Progenitor cell of endocrine pancreas (in vitro differentiated cells): ENCODE measurements around the gene KIF7. TPM values are rescaled to one million over a fixed set of nuclear protein-coding genes. Genes with fewer than 3 reads are reported as not detected.
A peak's percentile ranks its signal among the peaks of the same experiment; 100 is the strongest.

ENCODE experiments used
- DNase-seq: peaks from one replicate; pipeline ENCODE4 v3.0.0; 2021; ENCODE audit warnings: low spot score; ENCODE audit not compliant: unreplicated experiment
- H3K27ac Mint-ChIP-seq: 2 replicates; pipeline ENCODE4 v1.8.0; 2021; ENCODE audit warnings: mild to moderate bottlenecking, moderate library complexity, mixed read lengths
- H3K27me3 Mint-ChIP-seq: 2 replicates; pipeline ENCODE4 v1.8.0; 2021; ENCODE audit warnings: mixed read lengths
- H3K36me3 Mint-ChIP-seq: 2 replicates; pipeline ENCODE4 v1.8.0; 2022; ENCODE audit warnings: mixed read lengths; ENCODE audit not compliant: insufficient read depth
- H3K4me1 Mint-ChIP-seq: 2 replicates; pipeline ENCODE4 v1.8.0; 2021; ENCODE audit warnings: low read depth, mixed read lengths
- H3K4me3 Mint-ChIP-seq: 2 replicates; pipeline ENCODE4 v1.8.0; 2021; ENCODE audit warnings: low read depth, mild to moderate bottlenecking, moderate library complexity, mixed read lengths
- H3K9me3 Mint-ChIP-seq: 2 replicates; pipeline ENCODE4 v1.8.0; 2021; ENCODE audit warnings: low read depth, mixed read lengths
- CTCF ChIP-seq: fragments of 200-600 bp; sonication (generic); IDR thresholded peaks from one replicate; pipeline ENCODE4 v1.5.0; 2021; ENCODE audit warnings: antibody characterized with exemption, mild to moderate bottlenecking; ENCODE audit not compliant: unreplicated experiment
- total RNA-seq: library from RNA; stranded (reverse); gene quantifications from 2 replicates; pipeline ENCODE4 v1.2.1, GENCODE V29; 2021

The KIF7 gene
- total RNA-seq, 1 donor from 2014 or later = 22.8 TPM

- Mint-ChIP-seq H3K36me3 (peaks cover 6% of the 10 kb centered on the region), H3K4me1 (peaks cover 6% of the 10 kb centered on the region), H3K9me3 (no peaks in the 10 kb centered on the region), H3K4me3 (peak overlapping the region; percentile 38), H3K27ac (no peak overlapping the region), H3K27me3 (peaks cover 3% of the 10 kb centered on the region)
- no peak for TF ChIP-seq CTCF
- DNase-seq = no peak
These were observed 1.7 kb downstream of the KIF7 start for GRCh38 chr15:89653578-89653977.

GRCh38 chr15:89652666-89653065 lies 2.6 kb downstream of the KIF7 start:
- no peak overlapping the region for H3K27ac Mint-ChIP-seq
- H3K4me1 Mint-ChIP-seq = peaks cover 6% of the 10 kb centered on the region
- peaks cover 3% of the 10 kb centered on the region for H3K27me3 Mint-ChIP-seq
- TF ChIP-seq CTCF = no peak
- no peak overlapping the region for H3K4me3 Mint-ChIP-seq
- no peaks in the 10 kb centered on the region for H3K9me3 Mint-ChIP-seq
- H3K36me3 Mint-ChIP-seq = peaks cover 6% of the 10 kb centered on the region
- no peak for DNase-seq

- Mint-ChIP-seq H3K9me3 (no peaks in the 10 kb centered on the region), H3K27me3 (peaks cover 3% of the 10 kb centered on the region), H3K4me1 (peaks cover 7% of the 10 kb centered on the region), H3K36me3 (peaks cover 7% of the 10 kb centered on the region), H3K27ac (no peak overlapping the region), H3K4me3 (no peak overlapping the region)
- no peak for TF ChIP-seq CTCF
- no peak for DNase-seq
These were observed 3.1 kb downstream of the KIF7 start for GRCh38 chr15:89652131-89652530.

GRCh38 chr15:89649716-89650115 lies 5.6 kb downstream of the KIF7 start:
- no peak for TF ChIP-seq CTCF
- Mint-ChIP-seq H3K9me3 (no peaks in the 10 kb centered on the region), H3K27me3 (no peaks in the 10 kb centered on the region), H3K27ac (no peak overlapping the region), H3K4me3 (no peak overlapping the region), H3K4me1 (peaks cover 6% of the 10 kb centered on the region), H3K36me3 (peaks cover 12% of the 10 kb centered on the region)
- no peak for DNase-seq

- DNase-seq = no peak
- Mint-ChIP-seq H3K4me3 (no peak overlapping the region), H3K27ac (no peak overlapping the region), H3K27me3 (no peaks in the 10 kb centered on the region), H3K36me3 (peaks cover 15% of the 10 kb centered on the region), H3K9me3 (no peaks in the 10 kb centered on the region), H3K4me1 (peaks cover 1% of the 10 kb centered on the region)
- no peak for TF ChIP-seq CTCF
These were observed 6.1 kb downstream of the KIF7 start for GRCh38 chr15:89649013-89649625.
